ENCODE measurements around the gene CNDP2. TPM values are rescaled to one million over a fixed set of nuclear protein-coding genes. Genes with fewer than 3 reads are reported as not detected.

CNDP2 gene
- total and polyA plus RNA-seq, 2 of the 13 experiments (the other 11 are each of a cell fraction or from before 2014, with no cell fraction given) = 64.7 to 80.8 TPM

GRCh38 chr18:74533666-74534065, 37.5 kb downstream of the CNDP2 start (continued):
- TF ChIP-seq TCF12 (IDR thresholded peaks at IDR 0.05) (no peak), TCF12 (CRISPR knock-in tag; IDR thresholded peaks at IDR 0.05) (no peak), SALL1 (CRISPR knock-in tag; IDR thresholded peaks at IDR 0.05) (no peak), MXD1 (CRISPR knock-in tag; IDR thresholded peaks at IDR 0.05) (no peak), SPEN (CRISPR knock-in tag; IDR thresholded peaks at IDR 0.05; ENCODE audit: low read depth) (no peak), KLF9 (CRISPR knock-in tag; IDR thresholded peaks at IDR 0.05; ENCODE audit: low read depth) (no peak), ZNF570 (CRISPR knock-in tag; IDR thresholded peaks at IDR 0.05; ENCODE audit: borderline replicate concordance) (no peak)
- TF ChIP-seq, protein P1, sequence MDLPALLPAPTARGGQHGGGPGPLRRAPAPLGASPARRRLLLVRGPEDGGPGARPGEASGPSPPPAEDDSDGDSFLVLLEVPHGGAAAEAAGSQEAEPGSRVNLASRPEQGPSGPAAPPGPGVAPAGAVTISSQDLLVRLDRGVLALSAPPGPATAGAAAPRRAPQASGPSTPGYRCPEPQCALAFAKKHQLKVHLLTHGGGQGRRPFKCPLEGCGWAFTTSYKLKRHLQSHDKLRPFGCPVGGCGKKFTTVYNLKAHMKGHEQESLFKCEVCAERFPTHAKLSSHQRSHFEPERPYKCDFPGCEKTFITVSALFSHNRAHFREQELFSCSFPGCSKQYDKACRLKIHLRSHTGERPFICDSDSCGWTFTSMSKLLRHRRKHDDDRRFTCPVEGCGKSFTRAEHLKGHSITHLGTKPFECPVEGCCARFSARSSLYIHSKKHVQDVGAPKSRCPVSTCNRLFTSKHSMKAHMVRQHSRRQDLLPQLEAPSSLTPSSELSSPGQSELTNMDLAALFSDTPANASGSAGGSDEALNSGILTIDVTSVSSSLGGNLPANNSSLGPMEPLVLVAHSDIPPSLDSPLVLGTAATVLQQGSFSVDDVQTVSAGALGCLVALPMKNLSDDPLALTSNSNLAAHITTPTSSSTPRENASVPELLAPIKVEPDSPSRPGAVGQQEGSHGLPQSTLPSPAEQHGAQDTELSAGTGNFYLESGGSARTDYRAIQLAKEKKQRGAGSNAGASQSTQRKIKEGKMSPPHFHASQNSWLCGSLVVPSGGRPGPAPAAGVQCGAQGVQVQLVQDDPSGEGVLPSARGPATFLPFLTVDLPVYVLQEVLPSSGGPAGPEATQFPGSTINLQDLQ (CRISPR knock-in tag; IDR thresholded peaks at IDR 0.05) = no peak

GRCh38 chr18:74534150-74534969, 38.2 kb downstream of the CNDP2 start, which contains the start of gene CNDP1:
TSS of gene CNDP1 (plus strand) at chr18:74534500. CDS start at chr18:74534668, 168 bp downstream.
- intact Hi-C loops (cut with micrococcal nuclease; ENCODE audit: unreplicated experiment) = no loop called here
- CTCF ChIA-PET (ENCODE audit: low intra/inter-chr PET ratio, low total read pairs) = no interaction called here
- H4K20me1 ChIP-seq (ENCODE audit: insufficient read depth, low read length) = no peaks in the 10 kb centered on the region
- H3K36me3 ChIP-seq (replicated peaks in 1 of 2; ENCODE audit: control insufficient read depth in 1 of 2, insufficient read depth in 2 of 2, low read length in 2 of 2) = no peaks in the 10 kb centered on the region
- no peak within 1 kb of the TSS for H3K9ac ChIP-seq (ENCODE audit: insufficient read depth, low read depth, low read length)
- no peak within 1 kb of the TSS for H3K4me2 ChIP-seq (ENCODE audit: low read depth, low read length)
- H2AFZ ChIP-seq (ENCODE audit: low read length) = no peak within 1 kb of the TSS
- H3K9me3 ChIP-seq (ENCODE audit: low read length) = no peaks in the 10 kb centered on the region
- no peaks in the 10 kb centered on the region for H3K4me1 ChIP-seq (ENCODE audit: insufficient read depth, low read length)
- TF ChIP-seq E2F5 (CRISPR knock-in tag; conservative IDR thresholded peaks at IDR 0.05) (no peak), ZNF619 (CRISPR knock-in tag; IDR thresholded peaks at IDR 0.05) (no peak), PAF1 (CRISPR knock-in tag; IDR thresholded peaks at IDR 0.05) (no peak), THAP11 (CRISPR knock-in tag; IDR thresholded peaks at IDR 0.05) (no peak), CENPX (CRISPR knock-in tag; IDR thresholded peaks at IDR 0.05) (no peak)
- TF ChIP-seq, protein P2, sequence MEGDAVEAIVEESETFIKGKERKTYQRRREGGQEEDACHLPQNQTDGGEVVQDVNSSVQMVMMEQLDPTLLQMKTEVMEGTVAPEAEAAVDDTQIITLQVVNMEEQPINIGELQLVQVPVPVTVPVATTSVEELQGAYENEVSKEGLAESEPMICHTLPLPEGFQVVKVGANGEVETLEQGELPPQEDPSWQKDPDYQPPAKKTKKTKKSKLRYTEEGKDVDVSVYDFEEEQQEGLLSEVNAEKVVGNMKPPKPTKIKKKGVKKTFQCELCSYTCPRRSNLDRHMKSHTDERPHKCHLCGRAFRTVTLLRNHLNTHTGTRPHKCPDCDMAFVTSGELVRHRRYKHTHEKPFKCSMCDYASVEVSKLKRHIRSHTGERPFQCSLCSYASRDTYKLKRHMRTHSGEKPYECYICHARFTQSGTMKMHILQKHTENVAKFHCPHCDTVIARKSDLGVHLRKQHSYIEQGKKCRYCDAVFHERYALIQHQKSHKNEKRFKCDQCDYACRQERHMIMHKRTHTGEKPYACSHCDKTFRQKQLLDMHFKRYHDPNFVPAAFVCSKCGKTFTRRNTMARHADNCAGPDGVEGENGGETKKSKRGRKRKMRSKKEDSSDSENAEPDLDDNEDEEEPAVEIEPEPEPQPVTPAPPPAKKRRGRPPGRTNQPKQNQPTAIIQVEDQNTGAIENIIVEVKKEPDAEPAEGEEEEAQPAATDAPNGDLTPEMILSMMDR (CRISPR knock-in tag; IDR thresholded peaks at IDR 0.05) = no peak
- TF ChIP-seq, protein P3, sequence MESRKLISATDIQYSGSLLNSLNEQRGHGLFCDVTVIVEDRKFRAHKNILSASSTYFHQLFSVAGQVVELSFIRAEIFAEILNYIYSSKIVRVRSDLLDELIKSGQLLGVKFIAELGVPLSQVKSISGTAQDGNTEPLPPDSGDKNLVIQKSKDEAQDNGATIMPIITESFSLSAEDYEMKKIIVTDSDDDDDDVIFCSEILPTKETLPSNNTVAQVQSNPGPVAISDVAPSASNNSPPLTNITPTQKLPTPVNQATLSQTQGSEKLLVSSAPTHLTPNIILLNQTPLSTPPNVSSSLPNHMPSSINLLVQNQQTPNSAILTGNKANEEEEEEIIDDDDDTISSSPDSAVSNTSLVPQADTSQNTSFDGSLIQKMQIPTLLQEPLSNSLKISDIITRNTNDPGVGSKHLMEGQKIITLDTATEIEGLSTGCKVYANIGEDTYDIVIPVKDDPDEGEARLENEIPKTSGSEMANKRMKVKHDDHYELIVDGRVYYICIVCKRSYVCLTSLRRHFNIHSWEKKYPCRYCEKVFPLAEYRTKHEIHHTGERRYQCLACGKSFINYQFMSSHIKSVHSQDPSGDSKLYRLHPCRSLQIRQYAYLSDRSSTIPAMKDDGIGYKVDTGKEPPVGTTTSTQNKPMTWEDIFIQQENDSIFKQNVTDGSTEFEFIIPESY (CRISPR knock-in tag; IDR thresholded peaks at IDR 0.05) = no peak
- WGBS (ENCODE audit: low lambda C conversion rate) = 78% methylated on average over 12 of the region's 21 CpGs
- no TSS peak for BruUV-seq (replicated peaks)
- H3K79me2 ChIP-seq (ENCODE audit: insufficient read depth, low read length) = no peaks in the 10 kb centered on the region
- H3K4me3 ChIP-seq (replicated peaks in 1 of 3; ENCODE audit: insufficient read depth in 1 of 3, low read depth in 2 of 3, low read length in 3 of 3) = no peak within 1 kb of the TSS
- H3K27ac ChIP-seq (ENCODE audit: extremely low read length, insufficient read depth, low read length) = no peak within 1 kb of the TSS
- in situ Hi-C loops (cut with HindIII; ENCODE audit: extremely low pct_ligation_motif_present, low pct_unique_long_range_greater_than_20kb) = no loop called here
- FAIRE-seq (no peak), ATAC-seq (no peak), DNase-seq (ENCODE audit: low spot score) (no peak)
- peaks cover 2 to 5% of the 10 kb centered on the region in 2 experiments; a peak in 2 of 5 replicates for H3K27me3 ChIP-seq (ENCODE audit: control insufficient read depth in 1 of 2, insufficient read depth in 2 of 2, low read length in 2 of 2)
- POLR2A ChIA-PET = interaction anchor here (3.9 kb wide), 1 partner anchor 7 kb away, joined by 15 read pairs; no protein-coding TSS in a partner anchor

All from HepG2 (cell line).